Astrocyte (in vitro differentiated cells and primary cell): ENCODE results near the gene SPSB1. TPM values are rescaled to one million over a fixed set of nuclear protein-coding genes. Genes with fewer than 3 reads are reported as not detected.

Source experiments
- DNase-seq: peaks from one replicate; pipeline ENCODE4 v3.0.0-alpha.2; 2010; ENCODE audit warnings: low read depth
- FAIRE-seq: peaks from 2 replicates; lab custom pipeline; 2011; peaks lifted over from hg19 to GRCh38; lab: Jason Lieb, UNC
- H2AFZ ChIP-seq: 2 replicates; pipeline ENCODE4 v1.6.0; 2012; ENCODE audit warnings: low read depth, low read length, inconsistent platforms
- H3K27ac ChIP-seq: 2 replicates; pipeline ENCODE4 v1.5.1; 2011; ENCODE audit warnings: low read depth, low read length, inconsistent platforms
- H3K27me3 ChIP-seq: 2 replicates; pipeline ENCODE4 v1.6.0; 2011; ENCODE audit warnings: low read length, inconsistent platforms; ENCODE audit not compliant: insufficient read depth
- H3K36me3 ChIP-seq: 2 replicates; pipeline ENCODE4 v1.5.1; 2011; ENCODE audit warnings: low read length, inconsistent platforms; ENCODE audit not compliant: insufficient read depth
- H3K4me1 ChIP-seq: 2 replicates; pipeline ENCODE4 v1.5.1; 2011; ENCODE audit warnings: low read length, inconsistent platforms; ENCODE audit not compliant: insufficient read depth
- H3K4me2 ChIP-seq: 2 replicates; pipeline ENCODE4 v1.6.0; 2012; ENCODE audit warnings: low read length, inconsistent platforms
- H3K4me3 ChIP-seq: 2 replicates; pipeline ENCODE4 v1.5.1; 2011; ENCODE audit warnings: low read depth, mild to moderate bottlenecking, low read length, inconsistent platforms; ENCODE audit not compliant: insufficient read depth
- H3K79me2 ChIP-seq: 2 replicates; pipeline ENCODE4 v1.6.0; 2012; ENCODE audit warnings: mild to moderate bottlenecking, low read length, inconsistent platforms; ENCODE audit not compliant: insufficient read depth
- H3K9ac ChIP-seq: 2 replicates; pipeline ENCODE4 v1.6.0; 2012; ENCODE audit warnings: mild to moderate bottlenecking, low read length, inconsistent platforms
- H3K9me3 ChIP-seq: 2 replicates; pipeline ENCODE4 v1.5.1; 2012; ENCODE audit warnings: low read depth, mild to moderate bottlenecking, low read length, inconsistent platforms; ENCODE audit not compliant: insufficient read depth
- H4K20me1 ChIP-seq: 2 replicates; pipeline ENCODE4 v1.6.0; 2012; ENCODE audit warnings: low read length, inconsistent platforms; ENCODE audit not compliant: insufficient read depth
- H3K27ac Mint-ChIP-seq: one replicate; pipeline ENCODE4 v1.8.0; 2021; ENCODE audit warnings: mild to moderate bottlenecking, mixed read lengths; ENCODE audit not compliant: unreplicated experiment
- H3K27me3 Mint-ChIP-seq: one replicate; pipeline ENCODE4 v1.8.0; 2021; ENCODE audit warnings: low read depth, mixed read lengths; ENCODE audit not compliant: unreplicated experiment
- H3K36me3 Mint-ChIP-seq: one replicate; pipeline ENCODE4 v1.8.0; 2021; ENCODE audit warnings: low read depth, mixed read lengths; ENCODE audit not compliant: unreplicated experiment
- H3K4me1 Mint-ChIP-seq: one replicate; pipeline ENCODE4 v1.8.0; 2021; ENCODE audit warnings: low read depth, mixed read lengths; ENCODE audit not compliant: unreplicated experiment
- H3K4me3 Mint-ChIP-seq: one replicate; pipeline ENCODE4 v1.8.0; 2021; ENCODE audit warnings: mild to moderate bottlenecking, moderate library complexity, mixed read lengths; ENCODE audit not compliant: unreplicated experiment
- H3K9me3 Mint-ChIP-seq: one replicate; pipeline ENCODE4 v1.8.0; 2021; ENCODE audit warnings: mild to moderate bottlenecking, mixed read lengths; ENCODE audit not compliant: unreplicated experiment
- CTCF ChIP-seq: IDR thresholded peaks from 2 replicates; pipeline ENCODE4 v1.5.1; 2011; ENCODE audit warnings: low read depth, mild to moderate bottlenecking, inconsistent platforms, low read length, moderate library complexity; ENCODE audit not compliant: insufficient read depth
- EZH2 ChIP-seq: IDR thresholded peaks from 2 replicates; pipeline ENCODE4 v1.6.1; 2012; ENCODE audit warnings: mild to moderate bottlenecking, low read length, inconsistent platforms; ENCODE audit not compliant: insufficient read depth
- total RNA-seq: library from RNA; stranded (reverse); gene quantifications from 2 replicates; pipeline ENCODE4 v1.2.1, GENCODE V29; 2021

The SPSB1 gene
- total RNA-seq, 1 donor from 2014 or later, result 53.5 TPM

GRCh38 chr1:9294405-9294773, 1.7 kb downstream of the SPSB1 start:
- H3K27me3 Mint-ChIP-seq, result no peaks in the 10 kb centered on the region
- peak overlapping the region; percentile 83 for H3K27ac ChIP-seq
- H3K4me1 ChIP-seq, result peaks cover 36% of the 10 kb centered on the region
- TF ChIP-seq EZH2, result no peak
- TF ChIP-seq CTCF, result no peak
- H3K4me3 Mint-ChIP-seq, result no peak overlapping the region
- peaks cover 53% of the 10 kb centered on the region for H4K20me1 ChIP-seq
- no peaks in the 10 kb centered on the region for H3K27me3 ChIP-seq
- H3K36me3 ChIP-seq, result peaks cover 3% of the 10 kb centered on the region
- H3K79me2 ChIP-seq, result peaks cover 59% of the 10 kb centered on the region
- H3K4me1 Mint-ChIP-seq, result peaks cover 29% of the 10 kb centered on the region
- peak overlapping the region; percentile 98 for H3K9ac ChIP-seq
- DNase-seq, result peak; percentile 93
- no peaks in the 10 kb centered on the region for H3K9me3 ChIP-seq
- H3K36me3 Mint-ChIP-seq, result peaks cover 6% of the 10 kb centered on the region
- peak overlapping the region; percentile 99 for H3K4me3 ChIP-seq
- H3K4me2 ChIP-seq, result peak overlapping the region; percentile 100
- H3K9me3 Mint-ChIP-seq, result no peaks in the 10 kb centered on the region
- H3K27ac Mint-ChIP-seq, result no peak overlapping the region
- no peak overlapping the region for H2AFZ ChIP-seq
- FAIRE-seq, result no peak

- Mint-ChIP-seq H3K9me3 (no peaks in the 10 kb centered on the region), H3K36me3 (peaks cover 6% of the 10 kb centered on the region), H3K27ac (no peak overlapping the region), H3K4me3 (no peak overlapping the region), H3K27me3 (no peaks in the 10 kb centered on the region), H3K4me1 (peaks cover 27% of the 10 kb centered on the region)
- Histone ChIP-seq H2AFZ (no peak overlapping the region), H4K20me1 (peaks cover 57% of the 10 kb centered on the region), H3K36me3 (peaks cover 3% of the 10 kb centered on the region), H3K27me3 (no peaks in the 10 kb centered on the region), H3K4me3 (peak overlapping the region; percentile 99), H3K9me3 (no peaks in the 10 kb centered on the region), H3K9ac (peak overlapping the region; percentile 98), H3K4me2 (peak overlapping the region; percentile 100), H3K79me2 (peaks cover 64% of the 10 kb centered on the region), H3K4me1 (peaks cover 37% of the 10 kb centered on the region), H3K27ac (peak overlapping the region; percentile 83)
- TF ChIP-seq CTCF (peak; percentile 18), EZH2 (no peak)
- DNase-seq, result peak; percentile 71
- FAIRE-seq, result no peak
Measured at GRCh38 chr1:9294910-9295636, 2.4 kb downstream of the SPSB1 start.

- Histone ChIP-seq H3K4me1 (peaks cover 38% of the 10 kb centered on the region), H4K20me1 (peaks cover 65% of the 10 kb centered on the region), H2AFZ (no peak overlapping the region), H3K27me3 (no peaks in the 10 kb centered on the region), H3K9me3 (no peaks in the 10 kb centered on the region), H3K27ac (no peak overlapping the region), H3K9ac (peak overlapping the region; percentile 98), H3K79me2 (peaks cover 72% of the 10 kb centered on the region), H3K4me3 (no peak overlapping the region), H3K36me3 (peaks cover 3% of the 10 kb centered on the region), H3K4me2 (peak overlapping the region; percentile 100)
- H3K27ac Mint-ChIP-seq, result peak overlapping the region; percentile 90
- H3K4me3 Mint-ChIP-seq, result no peak overlapping the region
- H3K9me3 Mint-ChIP-seq, result peaks cover under 1% of the 10 kb centered on the region
- H3K4me1 Mint-ChIP-seq, result peaks cover 33% of the 10 kb centered on the region
- no peaks in the 10 kb centered on the region for H3K27me3 Mint-ChIP-seq
- DNase-seq (no peak), FAIRE-seq (no peak)
- TF ChIP-seq EZH2, result no peak
- no peak for TF ChIP-seq CTCF
- H3K36me3 Mint-ChIP-seq, result peaks cover 10% of the 10 kb centered on the region
Measured at GRCh38 chr1:9295884-9296283, 3.2 kb downstream of the SPSB1 start.
